ENCODE results near the gene HOXC10.

The HOXC10 gene

GRCh38 chr12:54016478-54016964 lies 31.6 kb downstream of the HOXC10 start:
- peak; percentile 88 for DNase-seq (ENCODE audit: low spot score)

- DNase-seq (ENCODE audit: low spot score), result peak; percentile 25
These were observed 32.3 kb downstream of the HOXC10 start for GRCh38 chr12:54017027-54017788.

GRCh38 chr12:54017878-54018467 lies 33.0 kb downstream of the HOXC10 start:
- peak; percentile 83 for DNase-seq (ENCODE audit: low spot score)

- no peak for DNase-seq (ENCODE audit: low spot score)
These were observed 33.6 kb downstream of the HOXC10 start for GRCh38 chr12:54018468-54018984.

GRCh38 chr12:54019091-54019811 lies 34.3 kb downstream of the HOXC10 start:
- no peak for DNase-seq (ENCODE audit: low spot score)

GRCh38 chr12:54019924-54020590 lies 35.1 kb downstream of the HOXC10 start:
- no peak for DNase-seq (ENCODE audit: low spot score)

GRCh38 chr12:54020591-54021405 lies 35.9 kb downstream of the HOXC10 start:
- DNase-seq (ENCODE audit: low spot score), result no peak

GRCh38 chr12:54021432-54022013 lies 36.6 kb downstream of the HOXC10 start:
- no peak for DNase-seq (ENCODE audit: low spot score)

GRCh38 chr12:54022960-54023884 lies 38.3 kb downstream of the HOXC10 start:
- DNase-seq (ENCODE audit: low spot score), result no peak

GRCh38 chr12:54024127-54024526 lies 39.2 kb downstream of the HOXC10 start:
- no peak for DNase-seq (ENCODE audit: low spot score)

GRCh38 chr12:54024581-54025305 lies 39.8 kb downstream of the HOXC10 start:
- DNase-seq (ENCODE audit: low spot score), result no peak

GRCh38 chr12:54025499-54026405 lies 40.8 kb downstream of the HOXC10 start:
- DNase-seq (ENCODE audit: low spot score), result no peak

GRCh38 chr12:54026640-54027441 lies 41.9 kb downstream of the HOXC10 start:
- DNase-seq (ENCODE audit: low spot score), result no peak

- DNase-seq (ENCODE audit: low spot score), result no peak
These were observed 42.5 kb downstream of the HOXC10 start for GRCh38 chr12:54027442-54027786.

GRCh38 chr12:54028314-54029201 lies 43.6 kb downstream of the HOXC10 start, which contains the start of gene HOXC6:
Gene HOXC6 (plus strand): TSS chr12:54028440. CDS start chr12:54028522, 82 bp downstream.
- peak; percentile 32 for DNase-seq (ENCODE audit: low spot score)
